H9 (cell line): ENCODE data around the gene USH2A. TPM values are rescaled to one million over a fixed set of nuclear protein-coding genes. Genes with fewer than 3 reads are reported as not detected.
"Not testable (repeated sequence)": the region's sequence is repeated elsewhere in the genome, so short reads cannot be mapped to it uniquely, and the experiment has no call there.

Source experiments
- DNase-seq: peaks from one replicate; pipeline ENCODE4 v3.0.0-alpha.2; 2017
- H2AFZ ChIP-seq: one replicate; pipeline ENCODE4 v1.6.1; 2013; ENCODE audit warnings: mild to moderate bottlenecking, low read length, control low read depth, moderate library complexity
- H2AK5ac ChIP-seq: 2 replicates; pipeline ENCODE4 v1.6.1; 2013; ENCODE audit warnings: low read length, control low read depth, mixed read lengths; ENCODE audit not compliant: insufficient read length
- H2BK120ac ChIP-seq: one replicate; pipeline ENCODE4 v1.6.1; 2013; ENCODE audit warnings: low read depth, mild to moderate bottlenecking, low read length, control low read depth, inconsistent platforms; ENCODE audit not compliant: poor library complexity, severe bottlenecking
- H2BK12ac ChIP-seq: 2 replicates; pipeline ENCODE4 v1.6.1; 2013; ENCODE audit warnings: low read length, control low read depth, mixed read lengths, low read depth; ENCODE audit not compliant: insufficient read length
- H2BK15ac ChIP-seq: 2 replicates; pipeline ENCODE4 v1.6.1; 2013; ENCODE audit warnings: low read depth, low read length, control low read depth
- H2BK20ac ChIP-seq: one replicate; pipeline ENCODE4 v1.6.1; 2013; ENCODE audit warnings: low read depth, mild to moderate bottlenecking, low read length, control low read depth, inconsistent platforms; ENCODE audit not compliant: poor library complexity, severe bottlenecking
- H2BK5ac ChIP-seq: 2 replicates; pipeline ENCODE4 v1.6.1; 2013; ENCODE audit warnings: low read length, control low read depth, mixed read lengths; ENCODE audit not compliant: insufficient read length
- H3K14ac ChIP-seq: 2 replicates; pipeline ENCODE4 v1.6.1; 2013; ENCODE audit warnings: low read length, control low read depth; ENCODE audit not compliant: insufficient read depth
- H3K18ac ChIP-seq: 2 replicates; pipeline ENCODE4 v1.6.1; 2013; ENCODE audit warnings: low read depth, mild to moderate bottlenecking, mixed read lengths, low read length, control low read depth; ENCODE audit not compliant: insufficient read length
- H3K23ac ChIP-seq: 2 replicates; pipeline ENCODE4 v1.6.1; 2013; ENCODE audit warnings: low read length, control low read depth, mixed read lengths, low read depth; ENCODE audit not compliant: insufficient read length
- H3K23me2 ChIP-seq: 2 replicates; pipeline ENCODE4 v1.6.1; 2013; ENCODE audit warnings: low read depth, mild to moderate bottlenecking, mixed read lengths, low read length, control low read depth; ENCODE audit not compliant: insufficient read length, poor library complexity, severe bottlenecking
- H3K27ac ChIP-seq: 2 replicates; pipeline ENCODE4 v1.5.1; 2013; ENCODE audit warnings: low read length, control low read depth, mixed read lengths, low read depth; ENCODE audit not compliant: insufficient read length
- H3K27me3 ChIP-seq: 2 replicates; pipeline ENCODE4 v1.6.1; 2013; ENCODE audit warnings: low read length, control low read depth, inconsistent platforms; ENCODE audit not compliant: insufficient read depth
- H3K4ac ChIP-seq: 2 replicates; pipeline ENCODE4 v1.6.1; 2013; ENCODE audit warnings: low read depth, mild to moderate bottlenecking, control low read depth, inconsistent platforms, low read length, moderate library complexity
- H3K4me1 ChIP-seq: 2 replicates; pipeline ENCODE4 v1.6.1; 2013; ENCODE audit warnings: low read length, control low read depth, inconsistent platforms; ENCODE audit not compliant: insufficient read depth
- H3K4me2 ChIP-seq: 2 replicates; pipeline ENCODE4 v1.6.1; 2013; ENCODE audit warnings: low read length, control low read depth, mixed read lengths; ENCODE audit not compliant: insufficient read length, insufficient read depth
- H3K56ac ChIP-seq: 2 replicates; pipeline ENCODE4 v1.6.1; 2013; ENCODE audit warnings: low read depth, mild to moderate bottlenecking, mixed read lengths, low read length, control low read depth; ENCODE audit not compliant: insufficient read length
- H3K79me1 ChIP-seq: 2 replicates; pipeline ENCODE4 v1.6.1; 2013; ENCODE audit warnings: low read depth, mild to moderate bottlenecking, moderate library complexity, low read length, control low read depth, inconsistent platforms; ENCODE audit not compliant: insufficient read depth, poor library complexity, severe bottlenecking
- H3K79me2 ChIP-seq: 2 replicates; pipeline ENCODE4 v1.6.1; 2013; ENCODE audit warnings: low read length, control low read depth, inconsistent platforms; ENCODE audit not compliant: insufficient read depth
- H3K9ac ChIP-seq: 2 replicates; pipeline ENCODE4 v1.6.1; 2013; ENCODE audit warnings: low read length, control low read depth, mixed read lengths; ENCODE audit not compliant: insufficient read length; ENCODE audit errors: extremely low read depth
- H3K9me3 ChIP-seq: one replicate; pipeline ENCODE4 v1.6.1; 2013; ENCODE audit warnings: low read depth, low read length, inconsistent platforms; ENCODE audit not compliant: control insufficient read depth
- H3T11ph ChIP-seq: one replicate; pipeline ENCODE4 v1.6.1; 2013; ENCODE audit warnings: mild to moderate bottlenecking, low read length, control low read depth, inconsistent platforms
- H4K20me1 ChIP-seq: one replicate; pipeline ENCODE4 v1.6.1; 2013; ENCODE audit not compliant: control insufficient read depth, insufficient read length, insufficient read depth
- H4K5ac ChIP-seq: 2 replicates; pipeline ENCODE4 v1.6.1; 2013; ENCODE audit warnings: low read depth, mild to moderate bottlenecking, mixed read lengths, low read length, control low read depth; ENCODE audit not compliant: insufficient read length
- H4K8ac ChIP-seq: replicated peaks from 2 replicates; pipeline ENCODE4 v1.6.1; 2013; ENCODE audit warnings: low read length, control low read depth, mixed read lengths, low read depth; ENCODE audit not compliant: insufficient read length
- H4K91ac ChIP-seq: 2 replicates; pipeline ENCODE4 v1.6.1; 2013; ENCODE audit warnings: low read depth, mild to moderate bottlenecking, moderate library complexity, mixed read lengths, low read length, control low read depth; ENCODE audit not compliant: insufficient read length
- H3K27ac Mint-ChIP-seq, 3 experiments: 2 replicates in 2 of 3; 3 replicates in 1 of 3; pipeline ENCODE4 v1.8.0; 2020 to 2021; ENCODE audit warnings: mixed read lengths in 3 of 3, mild to moderate bottlenecking in 1 of 3, moderate library complexity in 1 of 3
- H3K27me3 Mint-ChIP-seq: 2 replicates; pipeline ENCODE4 v1.8.0; 2021; ENCODE audit warnings: low read depth, mild to moderate bottlenecking, moderate library complexity, mixed read lengths
- H3K36me3 Mint-ChIP-seq, 3 experiments: 2 replicates in 2 of 3; 3 replicates in 1 of 3; pipeline ENCODE4 v1.8.0; 2020 to 2021; ENCODE audit warnings: low read depth in 3 of 3, mixed read lengths in 3 of 3; ENCODE audit not compliant: insufficient read depth in 1 of 3
- H3K4me1 Mint-ChIP-seq, 2 experiments: 2 replicates each; pipeline ENCODE4 v1.8.0; 2020; ENCODE audit warnings: mixed read lengths in 2 of 2
- H3K4me3 Mint-ChIP-seq, 2 experiments: 2 replicates in 1 of 2; 3 replicates in 1 of 2; pipeline ENCODE4 v1.8.0; 2020 to 2021; ENCODE audit warnings: mild to moderate bottlenecking in 2 of 2, mixed read lengths in 2 of 2, moderate library complexity in 1 of 2
- H3K9me3 Mint-ChIP-seq, 2 experiments: 2 replicates in 1 of 2; 3 replicates in 1 of 2; pipeline ENCODE4 v1.8.0; 2020; ENCODE audit warnings: mild to moderate bottlenecking in 2 of 2, mixed read lengths in 2 of 2, moderate library complexity in 1 of 2
- CTCF ChIP-seq: fragments of 200-600 bp; sonication (generic); conservative IDR thresholded peaks from 3 replicates; pipeline ENCODE4 v1.8.0; 2021; ENCODE audit warnings: antibody characterized with exemption, mild to moderate bottlenecking
- WGBS: extraction: QIAGEN DNeasy Blood & Tissue Kit; methylation state at CpG from one replicate; pipeline ENCODE4 v1.1.7; 2013; ENCODE audit warnings: missing lambda C conversion rate, low lambda C conversion rate, mixed read lengths; ENCODE audit not compliant: insufficient read length; ENCODE audit errors: extremely low coverage; 5-methylcytosine and 5-hydroxymethylcytosine counted together
- total RNA-seq: library from RNA; stranded (reverse); gene quantifications from 2 replicates; pipeline ENCODE4 v1.2.1, GENCODE V29; 2021

USH2A gene
- total RNA-seq, 1 experiment from 2014 or later: 0.11 TPM

- no CpG with 5 or more reads among the region's 3 CpGs for WGBS
- Histone ChIP-seq H4K91ac (no peak overlapping the region), H2BK5ac (no peak overlapping the region), H3K9ac (no peak overlapping the region), H3K79me1 (no peaks in the 10 kb centered on the region), H4K5ac (no peak overlapping the region), H3K4me2 (no peak overlapping the region), H3T11ph (no peak overlapping the region), H3K23me2 (no peaks in the 10 kb centered on the region), H2BK120ac (no peak overlapping the region), H3K56ac (no peak overlapping the region), H3K4ac (no peak overlapping the region), H3K23ac (no peak overlapping the region), H3K9me3 (no peaks in the 10 kb centered on the region), H3K79me2 (no peaks in the 10 kb centered on the region), H3K4me1 (no peaks in the 10 kb centered on the region), H2BK15ac (no peak overlapping the region), H2BK20ac (no peak overlapping the region), H2BK12ac (no peak overlapping the region), H4K20me1 (no peaks in the 10 kb centered on the region), H3K27ac (no peak overlapping the region), H4K8ac (no peak overlapping the region), H2AFZ (no peak overlapping the region), H3K27me3 (no peaks in the 10 kb centered on the region), H3K14ac (no peak overlapping the region), H3K18ac (no peak overlapping the region), H2AK5ac (no peak overlapping the region)
- no peaks in the 10 kb centered on the region; a peak in 1 of 7 replicates for H3K36me3 Mint-ChIP-seq
- no peaks in the 10 kb centered on the region; a peak in 1 of 5 replicates for H3K9me3 Mint-ChIP-seq
- DNase-seq: no peak
- H3K4me3 Mint-ChIP-seq: no peak overlapping the region
- no peak overlapping the region for H3K27ac Mint-ChIP-seq
- TF ChIP-seq CTCF: no peak
- H3K4me1 Mint-ChIP-seq: peaks cover 2 to 7% of the 10 kb centered on the region in 2 experiments; a peak in 1 of 4 replicates
- H3K27me3 Mint-ChIP-seq: no peaks in the 10 kb centered on the region
Observed at GRCh38 chr1:216346526-216346925, 76.7 kb downstream of the USH2A start.

- not testable (repeated sequence) for H3K23me2 ChIP-seq, H3K79me2 ChIP-seq, H2BK20ac ChIP-seq, H2AK5ac ChIP-seq, H3K9ac ChIP-seq, H3K4me1 ChIP-seq, H4K8ac ChIP-seq, H3K27me3 ChIP-seq, H2BK5ac ChIP-seq, H3K4me1 Mint-ChIP-seq, H3K9me3 Mint-ChIP-seq, H2BK15ac ChIP-seq, H3K4me3 Mint-ChIP-seq, H3K4me2 ChIP-seq, H3K27ac Mint-ChIP-seq, H3K9me3 ChIP-seq, H3K56ac ChIP-seq, H3K27me3 Mint-ChIP-seq, H3K36me3 Mint-ChIP-seq, H4K91ac ChIP-seq, H4K5ac ChIP-seq, DNase-seq, H3K14ac ChIP-seq, H3K27ac ChIP-seq, H2AFZ ChIP-seq, H3T11ph ChIP-seq, H3K79me1 ChIP-seq, H2BK12ac ChIP-seq, H2BK120ac ChIP-seq, H3K23ac ChIP-seq, H4K20me1 ChIP-seq, H3K18ac ChIP-seq, H3K4ac ChIP-seq
- WGBS: no CpG with 5 or more reads among the region's 5 CpGs
Observed at GRCh38 chr1:216340542-216340941, 82.7 kb downstream of the USH2A start.
